HEK293T (cell line): Measurements from ENCODE around the gene ECM2.

ENCODE experiments used
- BHLHE40 ChIP-seq: fragments of 450-650 bp; IDR thresholded peaks from 2 replicates; pipeline ENCODE4 v1.6.1; 2016; ENCODE audit warnings: mild to moderate bottlenecking, moderate library complexity, borderline replicate concordance
- ELF4 ChIP-seq: fragments of 450-650 bp; IDR thresholded peaks from 2 replicates; pipeline ENCODE4 v1.6.1; 2017; ENCODE audit warnings: antibody characterized with exemption
- FOXA1 ChIP-seq: fragments of 450-650 bp; IDR thresholded peaks from 2 replicates; pipeline ENCODE4 v1.6.1; 2016; ENCODE audit warnings: mild to moderate bottlenecking
- FOXM1 ChIP-seq: fragments of 450-650 bp; IDR thresholded peaks from 2 replicates; pipeline ENCODE4 v1.6.1; 2017; ENCODE audit warnings: mild to moderate bottlenecking, borderline replicate concordance
- SP1 ChIP-seq: fragments of 450-650 bp; IDR thresholded peaks from 2 replicates; pipeline ENCODE4 v1.6.1; 2017
- SUZ12 ChIP-seq: fragments of 450-650 bp; IDR thresholded peaks from 2 replicates; pipeline ENCODE4 v1.6.1; 2016; ENCODE audit warnings: mild to moderate bottlenecking

GRCh38 chr9:92463984-92464383 lies 71.8 kb downstream of the ECM2 start:
- TF ChIP-seq BHLHE40 (no peak), ELF4 (no peak), FOXM1 (no peak), SP1 (no peak), SUZ12 (no peak), FOXA1 (no peak)
